Progenitor cell of endocrine pancreas (in vitro differentiated cells): ENCODE results near the gene RAPGEF2. TPM values are rescaled to one million over a fixed set of nuclear protein-coding genes. Genes with fewer than 3 reads are reported as not detected.

Source experiments
- DNase-seq: peaks from one replicate; pipeline ENCODE4 v3.0.0; 2021; ENCODE audit warnings: low spot score; ENCODE audit not compliant: unreplicated experiment
- H3K27ac Mint-ChIP-seq: 2 replicates; pipeline ENCODE4 v1.8.0; 2021; ENCODE audit warnings: mild to moderate bottlenecking, moderate library complexity, mixed read lengths
- H3K27me3 Mint-ChIP-seq: 2 replicates; pipeline ENCODE4 v1.8.0; 2021; ENCODE audit warnings: mixed read lengths
- H3K36me3 Mint-ChIP-seq: 2 replicates; pipeline ENCODE4 v1.8.0; 2022; ENCODE audit warnings: mixed read lengths; ENCODE audit not compliant: insufficient read depth
- H3K4me1 Mint-ChIP-seq: 2 replicates; pipeline ENCODE4 v1.8.0; 2021; ENCODE audit warnings: low read depth, mixed read lengths
- H3K4me3 Mint-ChIP-seq: 2 replicates; pipeline ENCODE4 v1.8.0; 2021; ENCODE audit warnings: low read depth, mild to moderate bottlenecking, moderate library complexity, mixed read lengths
- H3K9me3 Mint-ChIP-seq: 2 replicates; pipeline ENCODE4 v1.8.0; 2021; ENCODE audit warnings: low read depth, mixed read lengths
- CTCF ChIP-seq: fragments of 200-600 bp; sonication (generic); IDR thresholded peaks from one replicate; pipeline ENCODE4 v1.5.0; 2021; ENCODE audit warnings: antibody characterized with exemption, mild to moderate bottlenecking; ENCODE audit not compliant: unreplicated experiment
- total RNA-seq: library from RNA; stranded (reverse); gene quantifications from 2 replicates; pipeline ENCODE4 v1.2.1, GENCODE V29; 2021

The RAPGEF2 gene
- total RNA-seq, 1 donor from 2014 or later, result 68.9 TPM

GRCh38 chr4:159162576-159162975 is 59.7 kb downstream of the RAPGEF2 start:
- no peak overlapping the region for H3K27ac Mint-ChIP-seq

GRCh38 chr4:159163521-159163920 is 60.6 kb downstream of the RAPGEF2 start:
- H3K4me3 Mint-ChIP-seq, result no peak overlapping the region
- no peaks in the 10 kb centered on the region for H3K9me3 Mint-ChIP-seq
- no peak for TF ChIP-seq CTCF
- DNase-seq, result no peak
- H3K36me3 Mint-ChIP-seq, result peaks cover 1% of the 10 kb centered on the region
- no peaks in the 10 kb centered on the region for H3K27me3 Mint-ChIP-seq
- peaks cover 25% of the 10 kb centered on the region for H3K4me1 Mint-ChIP-seq
- no peak overlapping the region for H3K27ac Mint-ChIP-seq

More at GRCh38 chr4:159162576-159162975, 59.7 kb downstream of the RAPGEF2 start:
- no peaks in the 10 kb centered on the region for H3K9me3 Mint-ChIP-seq
- DNase-seq, result no peak
- H3K36me3 Mint-ChIP-seq, result no peaks in the 10 kb centered on the region
- peaks cover 29% of the 10 kb centered on the region for H3K4me1 Mint-ChIP-seq
- H3K27me3 Mint-ChIP-seq, result no peaks in the 10 kb centered on the region
- no peak overlapping the region for H3K4me3 Mint-ChIP-seq
- TF ChIP-seq CTCF, result no peak

- no peak for DNase-seq
- Mint-ChIP-seq H3K36me3 (peaks cover 1% of the 10 kb centered on the region), H3K4me1 (peaks cover 34% of the 10 kb centered on the region), H3K27me3 (no peaks in the 10 kb centered on the region), H3K27ac (no peak overlapping the region), H3K4me3 (no peak overlapping the region), H3K9me3 (no peaks in the 10 kb centered on the region)
- no peak for TF ChIP-seq CTCF
Observed at GRCh38 chr4:159169404-159170302, 66.8 kb downstream of the RAPGEF2 start.

- no peak overlapping the region for H3K27ac Mint-ChIP-seq
- peaks cover 40% of the 10 kb centered on the region for H3K4me1 Mint-ChIP-seq
- no peaks in the 10 kb centered on the region for H3K27me3 Mint-ChIP-seq
- DNase-seq, result no peak
- no peak for TF ChIP-seq CTCF
- H3K36me3 Mint-ChIP-seq, result peaks cover 1% of the 10 kb centered on the region
- no peak overlapping the region for H3K4me3 Mint-ChIP-seq
- no peaks in the 10 kb centered on the region for H3K9me3 Mint-ChIP-seq
Observed at GRCh38 chr4:159171287-159171686, 68.4 kb downstream of the RAPGEF2 start.

- TF ChIP-seq CTCF, result no peak
- Mint-ChIP-seq H3K4me3 (no peak overlapping the region), H3K9me3 (no peaks in the 10 kb centered on the region), H3K4me1 (peaks cover 27% of the 10 kb centered on the region), H3K27me3 (no peaks in the 10 kb centered on the region), H3K36me3 (no peaks in the 10 kb centered on the region), H3K27ac (no peak overlapping the region)
- DNase-seq, result no peak
Observed at GRCh38 chr4:159173886-159174285, 71.0 kb downstream of the RAPGEF2 start.
